NCI-H2029 (cell line): ENCODE results near the gene DLX1.
"Not testable (repeated sequence)": the region's sequence is repeated elsewhere in the genome, so short reads cannot be mapped to it uniquely, and the experiment has no call there.

Experiments used
- DNase-seq: peaks from one replicate; lab custom pipeline; 2025; lab: John Stamatoyannopoulos, UW

Gene DLX1

DNA sequence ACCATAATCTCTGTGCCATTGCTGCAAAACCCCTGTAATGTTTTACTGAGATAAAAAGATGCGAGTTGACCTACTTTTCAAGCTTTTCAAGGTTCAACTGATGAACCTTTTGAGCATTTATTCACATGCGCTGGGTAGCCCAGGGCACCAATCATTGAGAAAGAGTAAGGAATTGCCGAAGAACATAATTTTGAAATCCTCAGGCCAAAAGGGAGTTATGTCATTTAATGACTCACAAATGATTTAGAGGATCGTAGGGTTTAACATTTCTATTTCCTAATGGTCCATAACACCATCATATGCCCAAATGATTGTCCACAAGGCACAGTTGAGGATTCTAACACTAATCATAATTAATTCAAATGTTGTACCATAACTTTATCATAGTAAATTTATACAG, 20.2 kb upstream of the DLX1 start:
- no peak for DNase-seq

DNA sequence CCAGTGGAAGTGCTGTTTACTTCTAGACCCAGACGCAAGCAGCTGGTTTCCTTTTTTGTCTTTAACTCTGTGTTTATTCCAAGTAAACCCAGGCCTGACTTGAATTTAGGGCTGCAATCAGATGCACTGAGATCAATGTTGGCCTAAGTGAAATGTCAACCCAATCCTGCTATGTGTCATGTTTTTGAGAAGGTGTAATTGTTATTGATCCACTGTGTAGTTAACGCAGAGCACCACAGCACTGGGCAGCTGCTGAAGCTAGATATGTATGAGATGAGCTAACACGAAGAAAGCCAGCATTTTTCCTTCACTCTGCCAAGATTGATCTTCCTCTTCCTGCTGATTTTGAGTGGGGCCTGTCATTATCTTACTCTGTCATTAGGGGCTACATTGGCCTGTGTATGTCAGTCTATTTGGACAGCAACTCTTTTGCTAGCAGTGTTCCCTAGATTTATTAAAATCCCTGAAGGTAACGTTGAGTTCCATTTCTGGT, 18.9 kb upstream of the DLX1 start:
- no peak for DNase-seq

DNA sequence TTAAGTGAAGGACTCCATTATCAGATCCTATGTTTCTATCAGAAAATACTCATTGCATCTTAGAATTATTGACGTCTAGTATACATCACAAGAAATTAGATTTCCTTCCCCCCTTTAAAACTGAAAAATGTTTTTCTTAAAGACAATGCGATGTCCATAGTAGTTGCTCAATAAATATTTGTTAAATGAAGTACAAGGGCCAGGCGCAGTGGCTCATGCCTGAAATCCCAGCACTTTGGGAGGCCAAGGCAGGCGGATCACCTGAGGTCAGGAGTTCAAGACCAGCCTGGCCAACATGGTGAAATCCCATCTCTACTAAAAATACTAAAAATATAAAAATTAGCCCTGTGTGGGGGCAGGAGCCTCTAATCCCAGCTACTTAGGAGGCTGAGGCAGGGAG, 17.4 kb upstream of the DLX1 start:
- DNase-seq, result not testable (repeated sequence)

DNA sequence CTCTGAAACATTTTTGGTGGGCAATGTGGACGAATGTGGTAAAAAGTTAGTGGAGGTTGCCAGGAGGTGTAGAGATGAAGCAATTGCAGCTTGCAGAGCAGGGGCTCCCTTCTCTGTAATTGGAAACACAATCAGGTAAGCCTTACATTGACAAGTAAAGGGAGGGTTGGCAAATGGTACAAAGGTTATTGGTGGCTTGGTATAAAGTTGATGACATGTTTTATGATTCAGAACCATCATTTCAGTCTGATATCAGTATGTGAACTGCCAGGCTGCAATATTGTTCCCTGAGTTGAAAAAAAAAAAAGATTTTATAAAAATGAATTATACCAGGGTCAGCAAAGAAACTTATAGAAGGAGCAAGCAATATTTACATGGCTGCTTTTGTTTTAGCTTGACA, 14.4 kb upstream of the DLX1 start:
- no peak for DNase-seq

DNA sequence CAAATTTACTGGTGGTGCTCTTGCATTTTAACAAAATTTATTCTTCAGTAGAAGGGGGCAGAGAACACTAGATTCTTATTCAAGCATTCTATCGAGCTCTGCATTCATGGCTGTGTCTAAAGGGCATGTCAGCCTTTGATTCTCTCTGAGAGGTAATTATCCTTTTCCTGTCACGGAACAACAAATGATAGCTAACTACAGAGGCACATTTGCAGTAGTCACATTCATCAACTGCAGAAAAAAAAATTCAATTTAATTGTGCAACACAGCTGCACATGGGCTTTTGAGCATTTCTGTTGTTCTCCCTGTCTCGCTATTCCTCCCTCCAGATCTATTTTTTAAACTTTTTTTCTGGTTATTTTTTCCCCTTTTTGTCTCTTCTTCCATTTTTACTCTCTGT, 13.0 kb upstream of the DLX1 start:
- no peak for DNase-seq

DNA sequence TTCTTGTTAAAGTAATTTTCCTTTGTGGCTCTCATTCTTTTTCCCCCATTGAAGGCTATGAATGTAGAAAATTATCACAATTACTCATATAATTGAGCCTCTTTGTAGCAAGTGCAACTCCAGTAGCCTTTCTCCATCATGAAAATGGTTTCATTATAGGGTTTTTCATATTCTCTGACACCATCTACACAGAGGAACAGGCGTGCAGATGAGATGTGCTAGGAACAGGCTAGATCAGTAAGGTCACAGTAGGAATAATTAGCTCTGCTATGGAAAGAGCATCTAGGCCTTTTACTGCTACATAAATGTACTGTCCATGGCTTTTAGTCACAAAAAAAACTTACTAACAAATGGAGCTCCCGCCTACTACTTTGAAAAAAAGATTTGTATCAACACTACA, 12.6 kb upstream of the DLX1 start:
- DNase-seq, result no peak

DNA sequence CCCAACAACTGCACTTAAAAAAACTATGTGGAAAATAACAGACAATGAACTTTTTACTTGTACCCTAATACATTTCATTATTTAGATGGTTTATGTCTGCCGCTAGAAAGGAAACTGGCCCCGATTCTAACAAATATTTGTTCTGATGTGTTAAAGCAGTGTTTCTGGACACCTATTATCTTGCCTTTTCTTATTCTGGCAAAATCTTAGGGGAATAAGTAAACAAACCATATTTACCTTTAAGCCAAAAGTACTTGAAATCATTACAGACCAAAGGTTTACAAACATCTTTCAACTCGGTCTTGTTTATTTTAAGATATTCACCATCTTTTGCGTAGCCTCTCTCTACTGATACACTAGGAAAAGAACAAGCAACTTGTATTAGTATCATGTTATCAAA, 11.8 kb upstream of the DLX1 start:
- no peak for DNase-seq

DNA sequence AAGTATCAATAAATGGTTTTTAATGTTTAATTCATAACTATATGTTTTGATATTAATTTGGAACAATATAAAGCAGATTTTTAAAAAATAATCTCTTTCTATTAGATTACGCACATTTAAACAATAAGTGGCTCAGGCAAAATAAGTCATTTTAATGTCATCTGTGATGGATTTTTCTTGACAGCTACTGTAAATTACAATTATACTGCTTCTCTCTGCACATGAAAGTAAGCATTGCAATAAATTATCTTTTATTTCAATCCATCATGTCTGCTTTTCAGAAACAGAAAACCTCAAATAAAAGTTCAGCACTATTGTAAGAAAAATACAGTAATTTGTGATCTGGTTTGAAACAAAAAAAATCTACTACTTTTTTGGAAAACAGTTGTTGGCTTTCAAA, 11.1 kb upstream of the DLX1 start:
- no peak for DNase-seq

DNA sequence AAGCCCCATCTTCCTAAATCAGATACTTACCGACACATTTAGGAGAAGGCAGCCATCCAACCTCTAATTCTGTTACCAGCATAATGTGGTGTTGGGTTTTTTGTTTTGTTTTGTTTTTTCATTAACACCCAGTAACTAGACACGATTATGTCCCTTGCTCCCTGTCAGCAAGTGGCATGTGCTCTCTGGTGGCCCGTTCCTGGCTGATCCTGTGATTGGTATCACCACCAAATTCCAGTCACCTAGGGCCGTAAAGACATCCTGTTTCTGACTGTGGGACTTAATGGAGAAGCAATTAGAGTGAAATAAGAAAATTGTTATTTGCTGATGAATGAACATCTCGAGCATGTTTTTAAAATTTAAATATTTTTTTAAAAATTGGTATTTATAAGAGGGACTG, 5.9 kb upstream of the DLX1 start:
- DNase-seq, result no peak

DNA sequence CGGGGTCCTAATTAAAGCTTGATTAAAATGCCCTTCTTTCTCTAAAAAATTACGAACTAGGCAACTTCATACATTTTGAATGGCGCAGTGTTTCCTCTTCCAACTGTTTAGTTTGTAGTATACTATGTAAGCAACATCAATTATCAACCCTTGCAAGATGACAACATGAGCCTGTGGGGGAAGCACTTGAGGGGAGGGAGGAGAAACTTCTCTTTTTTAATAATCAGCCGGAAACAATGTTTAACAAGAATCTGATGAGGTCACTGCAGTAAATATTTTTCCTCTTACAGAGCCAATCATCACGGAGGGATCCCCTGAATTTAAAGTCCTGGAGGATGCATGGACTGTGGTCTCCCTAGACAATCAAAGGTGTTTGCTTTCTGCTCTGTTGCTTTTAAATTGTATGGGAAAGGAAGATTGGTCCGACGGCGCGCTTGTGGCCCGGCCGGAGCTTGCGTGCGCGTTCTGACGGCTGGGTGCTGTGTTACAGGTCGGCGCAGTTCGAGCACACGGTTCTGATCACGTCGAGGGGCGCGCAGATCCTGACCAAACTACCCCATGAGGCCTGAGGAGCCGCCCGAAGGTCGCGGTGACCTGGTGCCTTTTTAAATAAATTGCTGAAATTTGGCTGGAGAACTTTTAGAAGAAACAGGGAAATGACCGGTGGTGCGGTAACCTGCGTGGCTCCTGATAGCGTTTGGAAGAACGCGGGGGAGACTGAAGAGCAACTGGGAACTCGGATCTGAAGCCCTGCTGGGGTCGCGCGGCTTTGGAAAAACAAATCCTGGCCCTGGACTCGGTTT, 5.3 kb upstream of the DLX1 start:
- DNase-seq, result no peak

DNA sequence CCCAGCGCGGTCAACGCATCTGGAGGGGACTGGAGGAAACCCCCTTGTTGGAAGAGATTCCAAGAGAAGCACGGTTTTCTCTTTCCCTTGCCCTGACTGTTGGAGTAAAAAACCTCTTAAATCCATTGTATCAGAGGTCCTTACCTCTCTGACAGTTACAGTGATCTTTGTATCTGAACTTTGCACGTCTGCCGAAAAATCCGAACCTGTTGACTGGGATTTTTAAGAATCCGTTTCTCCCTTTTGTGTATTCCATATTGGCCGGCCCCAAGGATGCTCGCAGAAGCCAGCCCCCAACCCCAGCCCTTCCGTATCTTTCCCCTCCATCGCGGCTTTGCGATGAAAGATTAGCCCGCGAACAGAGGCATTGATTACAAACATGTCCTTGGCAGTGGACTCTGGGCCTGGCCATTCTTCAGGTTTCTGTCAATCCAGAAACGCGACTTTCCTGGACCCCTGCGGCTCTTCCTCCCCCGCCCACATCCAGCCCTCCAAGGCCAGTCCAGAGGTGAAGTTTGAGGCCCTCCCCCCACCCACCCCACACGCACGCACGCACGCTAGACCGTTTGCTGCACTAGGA, 4.6 kb upstream of the DLX1 start:
- no peak for DNase-seq

DNA sequence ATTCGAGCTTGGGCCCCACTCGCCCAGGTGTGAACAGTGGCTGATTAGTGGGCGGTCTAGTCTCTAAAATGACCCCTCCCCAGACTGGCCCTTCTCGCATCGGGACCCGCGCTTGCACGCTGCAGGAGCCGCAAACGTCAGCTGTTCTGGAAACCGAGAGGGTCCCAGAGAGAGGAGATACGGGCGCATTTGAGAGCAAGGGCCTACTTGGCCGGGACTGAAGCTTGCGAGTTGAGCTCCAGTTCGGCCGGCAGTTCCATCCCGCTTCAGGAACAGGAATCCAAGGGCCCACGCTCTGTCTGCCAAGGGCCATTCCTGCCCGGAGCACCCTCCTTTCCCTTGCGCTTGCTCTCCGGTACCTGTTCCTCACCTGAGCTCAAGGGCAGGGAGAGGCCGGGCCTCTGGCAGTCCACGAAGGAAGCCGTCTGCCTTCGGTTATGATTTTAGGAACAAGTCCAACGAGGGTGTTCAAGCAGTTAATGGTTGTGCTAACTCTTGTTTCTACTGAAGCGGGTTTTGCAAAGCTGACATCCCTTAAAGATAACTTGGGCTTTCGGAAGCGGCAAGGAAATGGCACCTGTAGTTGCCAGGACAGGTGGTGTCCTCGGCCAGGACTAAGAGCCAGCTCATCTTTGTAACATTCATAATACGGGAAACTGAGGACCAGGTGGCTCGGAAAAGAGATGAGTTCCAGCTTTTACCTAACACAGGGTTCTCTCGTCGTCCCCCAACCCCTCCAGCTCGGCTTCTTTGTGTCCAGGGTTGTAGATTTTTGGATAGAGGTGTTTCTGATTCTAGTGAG, 3.9 kb upstream of the DLX1 start:
- no peak for DNase-seq

DNA sequence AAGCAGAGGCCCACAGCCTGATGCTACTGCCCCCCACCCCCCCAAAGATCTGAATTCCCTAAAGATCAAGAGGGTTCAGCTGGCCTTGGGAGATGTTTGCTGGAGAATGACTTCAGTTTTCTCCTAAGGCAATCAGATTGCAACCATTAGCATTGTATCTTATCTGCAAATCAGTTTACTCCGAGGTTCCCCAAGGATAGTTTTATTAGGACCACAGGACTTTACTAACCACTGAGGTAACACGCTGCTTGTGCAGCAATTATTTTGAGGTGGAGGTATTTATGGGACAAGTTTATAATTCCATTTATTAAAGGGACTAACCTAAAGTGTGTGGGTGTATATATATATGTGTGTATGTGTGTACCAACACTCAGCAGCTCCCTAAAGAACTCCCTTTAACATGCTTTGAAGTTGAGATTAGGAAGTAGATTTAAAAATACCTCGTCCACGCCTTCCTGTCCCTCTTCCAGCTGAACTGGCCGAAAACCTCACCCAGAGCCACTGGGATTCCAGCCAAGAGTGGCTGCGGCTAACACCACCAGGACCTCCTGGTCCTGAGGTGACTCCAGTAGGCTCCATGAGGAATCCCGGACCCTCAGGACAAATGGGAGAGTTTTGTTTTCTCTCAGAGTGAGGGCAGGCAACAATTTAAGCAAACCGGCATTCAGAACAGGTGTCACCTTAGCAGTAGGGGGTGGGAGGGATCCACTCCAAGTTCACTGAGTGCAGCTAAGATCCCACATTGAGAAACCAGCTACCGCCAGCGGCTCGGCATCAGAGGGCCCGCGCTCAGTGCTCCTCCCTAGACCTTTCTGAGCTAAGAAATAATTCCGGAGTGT, 3.0 kb upstream of the DLX1 start:
- DNase-seq, result no peak

DNA sequence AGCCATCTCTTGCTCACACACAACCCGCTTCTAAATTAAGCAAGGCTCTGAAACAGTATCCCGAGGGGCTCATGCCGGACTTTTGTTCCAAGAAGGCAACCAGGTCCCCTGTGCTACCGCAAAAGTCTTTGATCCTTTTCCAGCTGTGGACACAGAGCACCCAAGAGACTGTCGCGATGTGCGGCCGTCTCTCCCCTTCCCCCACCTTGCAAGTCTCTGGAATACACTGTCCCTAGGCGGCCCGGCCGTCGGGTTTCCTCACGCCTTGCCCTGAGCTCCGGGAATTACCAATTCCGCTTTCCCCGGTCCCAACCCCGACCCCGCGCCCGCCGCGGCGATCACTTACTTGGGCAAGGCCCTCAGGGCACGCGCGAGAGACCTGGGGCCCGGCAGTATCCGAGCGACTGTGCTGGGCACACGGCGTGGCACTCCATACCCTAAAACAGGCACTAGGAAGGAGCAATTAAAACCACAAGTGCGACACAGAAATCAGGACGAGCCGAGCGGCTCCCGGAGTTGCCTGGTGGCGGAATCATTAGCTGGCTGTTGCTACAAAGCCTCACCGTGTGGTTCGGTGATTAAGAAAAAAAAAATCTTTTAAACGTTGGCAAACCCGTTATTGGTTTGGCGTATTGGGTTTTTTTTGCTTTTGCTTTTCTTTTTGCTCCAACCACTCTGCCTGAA, 2.2 kb upstream of the DLX1 start:
- DNase-seq, result no peak

DNA sequence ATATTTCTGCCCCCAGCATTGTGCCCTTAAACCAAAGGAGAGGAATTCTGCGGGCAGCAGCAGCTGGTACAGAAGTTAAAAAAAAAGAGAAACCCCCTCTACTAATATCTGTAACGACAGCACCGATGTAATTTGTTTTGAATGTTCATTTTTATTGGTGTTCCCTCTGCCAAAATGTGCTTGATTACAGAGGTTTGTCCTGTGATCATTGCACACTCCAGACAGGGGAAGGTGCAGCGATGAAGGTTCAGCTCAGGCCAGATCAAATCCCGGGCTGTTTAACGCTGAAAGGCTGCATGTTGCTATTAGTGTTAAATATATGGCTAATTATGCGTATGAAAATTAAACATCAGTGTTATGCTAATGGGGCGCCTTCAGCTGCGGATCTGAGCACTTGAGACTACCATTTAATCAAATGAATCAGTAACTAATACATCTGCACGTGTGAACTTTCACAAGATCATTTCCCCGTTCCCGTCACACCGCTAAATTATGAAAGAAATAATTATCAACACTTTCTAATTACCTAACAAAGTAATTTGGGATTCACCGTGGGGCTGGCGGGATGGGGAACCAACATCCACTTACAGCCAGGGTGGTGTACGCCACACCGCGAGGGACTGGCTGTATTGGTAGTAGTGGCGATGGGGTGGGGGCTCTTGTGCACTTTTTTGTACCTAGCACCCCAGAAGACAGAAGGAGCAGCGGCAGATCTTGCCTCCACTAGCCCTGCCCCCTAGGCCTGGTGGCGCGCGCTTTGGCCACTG, 1.5 kb upstream of the DLX1 start:
- no peak for DNase-seq

DNA sequence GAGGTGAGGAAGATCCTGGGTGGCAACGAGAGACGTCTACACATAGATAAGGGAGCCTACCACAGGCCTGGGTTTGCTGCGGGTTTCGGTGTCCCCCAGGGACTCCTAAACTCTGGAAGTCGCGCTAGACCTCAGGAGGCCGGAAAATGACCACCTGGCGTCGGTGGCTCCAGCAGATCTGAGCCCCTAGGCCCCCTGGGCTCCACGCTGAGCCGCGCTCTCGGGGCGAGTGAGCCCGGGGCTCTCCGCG, 987 bp upstream of the DLX1 start:
- no peak for DNase-seq

DNA sequence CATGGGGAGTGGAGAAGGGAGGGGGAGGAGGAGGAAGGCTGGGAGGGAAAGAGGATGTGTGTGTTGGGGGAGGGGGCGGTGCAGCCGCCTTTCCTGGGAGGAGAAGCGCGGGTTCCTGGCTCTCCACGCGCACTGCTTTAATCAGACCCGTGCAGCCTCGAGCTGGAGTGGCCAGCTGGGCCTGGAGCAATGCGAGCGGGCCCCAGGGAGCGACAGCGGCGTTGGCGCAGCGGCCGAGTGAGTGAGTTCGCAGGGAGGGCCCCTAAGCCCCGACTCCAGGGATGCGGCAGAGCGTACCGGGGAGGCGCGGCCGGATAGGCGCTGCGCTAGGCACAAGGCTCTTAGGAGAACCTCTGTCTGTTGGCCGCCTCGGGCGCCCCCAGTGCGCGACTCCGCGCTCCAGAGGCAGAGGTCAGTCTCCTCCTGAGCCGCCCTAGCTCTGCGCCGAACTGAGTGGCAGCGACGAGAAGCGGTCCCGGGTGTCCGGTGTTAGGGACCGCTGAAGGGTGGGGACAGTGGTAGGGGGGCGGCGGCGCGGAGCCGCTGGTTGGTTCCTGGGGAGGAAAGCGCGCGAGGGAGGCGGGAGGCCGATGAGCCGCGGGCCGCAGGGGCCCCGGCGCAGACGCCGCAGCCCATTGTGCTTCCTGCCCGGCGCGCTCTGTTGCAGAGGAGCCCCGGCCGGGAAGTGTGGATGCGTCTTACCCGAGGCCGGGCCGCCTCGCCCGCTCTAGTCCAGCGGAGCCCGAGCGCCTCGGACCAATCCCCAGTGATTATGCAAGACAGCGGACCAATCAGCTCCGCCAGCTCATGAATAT, 455 bp upstream of the DLX1 start:
- DNase-seq, result peak; percentile 83

DNA sequence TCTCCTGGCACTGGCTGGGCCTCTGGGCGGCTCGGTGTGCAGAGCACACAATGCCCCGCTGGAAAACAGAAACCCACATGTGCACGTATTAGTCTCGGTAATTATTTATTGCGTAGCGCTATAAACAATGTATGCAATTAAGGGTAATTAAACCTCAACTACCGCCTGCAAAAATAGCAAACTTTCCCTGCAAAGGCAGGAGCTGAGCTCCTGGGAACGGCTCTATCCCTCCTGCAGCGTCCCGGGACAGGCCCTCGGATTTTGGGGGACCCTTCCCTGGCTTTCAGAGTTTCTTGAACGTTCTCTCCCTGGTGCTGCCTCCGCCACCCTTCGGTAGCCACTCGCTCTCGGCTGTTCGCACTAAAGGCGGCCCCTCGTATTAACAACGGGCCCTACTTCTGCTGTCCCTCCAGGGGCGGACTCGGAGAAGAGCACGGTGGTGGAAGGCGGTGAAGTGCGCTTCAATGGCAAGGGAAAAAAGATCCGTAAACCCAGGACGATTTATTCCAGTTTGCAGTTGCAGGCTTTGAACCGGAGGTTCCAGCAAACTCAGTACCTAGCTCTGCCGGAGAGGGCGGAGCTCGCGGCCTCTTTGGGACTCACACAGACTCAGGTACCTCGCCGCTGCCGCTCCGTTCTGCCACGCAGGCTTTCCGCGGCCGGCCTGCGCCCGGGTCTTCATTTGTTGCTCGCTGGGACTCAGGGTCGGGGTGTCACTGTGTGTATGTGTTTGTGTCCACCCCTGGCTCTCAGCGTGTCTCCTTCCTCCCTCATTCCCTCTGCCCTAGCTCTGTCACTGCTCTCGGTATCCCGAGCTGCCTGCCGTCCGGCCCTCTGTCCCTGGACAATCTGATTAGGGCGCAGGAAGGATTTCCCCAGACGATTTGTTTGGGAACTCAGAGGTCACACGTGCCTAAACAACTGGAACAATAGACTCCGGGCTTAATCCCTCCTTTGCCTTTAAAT, 1.2 kb downstream of the DLX1 start:
- no peak for DNase-seq

DNA sequence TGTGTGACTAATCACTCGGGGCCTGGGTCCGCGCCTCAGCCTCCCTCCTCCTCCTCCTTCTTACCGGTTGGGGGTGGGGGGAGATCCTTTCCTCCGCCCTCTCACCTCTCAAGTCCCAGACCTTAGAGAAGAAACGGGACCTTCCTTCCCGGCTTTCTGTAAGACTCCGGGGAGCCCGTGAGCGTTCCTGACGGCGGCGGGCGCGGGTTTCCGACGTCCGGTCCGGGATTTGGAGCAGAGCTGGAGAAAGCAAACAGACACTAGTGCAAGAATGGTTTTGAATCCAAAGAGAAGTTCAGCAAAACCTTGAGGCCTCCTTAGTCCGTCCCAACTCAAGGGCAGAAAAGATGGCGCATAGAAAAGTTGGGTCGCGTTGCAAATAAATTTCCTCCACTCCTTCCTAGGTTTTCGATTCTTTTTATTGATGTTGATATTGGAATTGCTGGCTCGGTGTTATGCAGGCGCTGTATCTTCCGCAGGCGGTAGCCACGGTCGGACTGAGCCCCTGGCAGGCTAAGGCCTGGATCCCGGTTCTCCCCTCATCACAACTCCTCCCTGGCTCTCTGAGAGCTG, 2.0 kb downstream of the DLX1 start:
- DNase-seq, result no peak
